NCI-H226 (cell line): ENCODE results near the gene TBRG4.

ENCODE experiments used
- DNase-seq: peaks from one replicate; pipeline ENCODE4 v3.0.0-alpha.2; 2015

The TBRG4 gene

GRCh38 chr7:45073031-45073785 is 38.3 kb downstream of the TBRG4 start:
- no peak for DNase-seq

GRCh38 chr7:45072131-45073030 is 39.1 kb downstream of the TBRG4 start:
- no peak for DNase-seq

GRCh38 chr7:45071528-45071927 is 40.0 kb downstream of the TBRG4 start:
- DNase-seq, result no peak

GRCh38 chr7:45070254-45070642 is 41.2 kb downstream of the TBRG4 start:
- DNase-seq, result no peak

- no peak for DNase-seq
Measured at GRCh38 chr7:45069444-45070253, 41.8 kb downstream of the TBRG4 start.

- no peak for DNase-seq
Measured at GRCh38 chr7:45068236-45069023, 43.1 kb downstream of the TBRG4 start.

GRCh38 chr7:45067582-45067981 is 43.9 kb downstream of the TBRG4 start:
- DNase-seq, result no peak

- DNase-seq, result no peak
Measured at GRCh38 chr7:45066409-45066808, 45.1 kb downstream of the TBRG4 start.

- no peak for DNase-seq
Measured at GRCh38 chr7:45065031-45065995, 46.2 kb downstream of the TBRG4 start.

GRCh38 chr7:45064047-45064725 is 47.3 kb downstream of the TBRG4 start:
- DNase-seq, result no peak

GRCh38 chr7:45061806-45062425 is 49.6 kb downstream of the TBRG4 start:
- no peak for DNase-seq

- DNase-seq, result no peak
Measured at GRCh38 chr7:45061352-45061751, 50.1 kb downstream of the TBRG4 start.

GRCh38 chr7:45060295-45060694 is 51.2 kb downstream of the TBRG4 start:
- DNase-seq, result no peak

- DNase-seq, result no peak
Measured at GRCh38 chr7:45057878-45058277, 53.6 kb downstream of the TBRG4 start.

- no peak for DNase-seq
Measured at GRCh38 chr7:45055594-45056219, 55.8 kb downstream of the TBRG4 start.

- DNase-seq, result no peak
Measured at GRCh38 chr7:45055016-45055415, 56.5 kb downstream of the TBRG4 start.

- no peak for DNase-seq
Measured at GRCh38 chr7:45054442-45054841, 57.1 kb downstream of the TBRG4 start.

- DNase-seq, result no peak
Measured at GRCh38 chr7:45053941-45054340, 57.6 kb downstream of the TBRG4 start.

GRCh38 chr7:45053401-45053800 is 58.1 kb downstream of the TBRG4 start:
- DNase-seq, result no peak

GRCh38 chr7:45052011-45052410 is 59.5 kb downstream of the TBRG4 start:
- DNase-seq, result no peak
